ENCODE data around the gene PSMD10. TPM values are rescaled to one million over a fixed set of nuclear protein-coding genes. Genes with fewer than 3 reads are reported as not detected.

PSMD10 gene
- polyA plus RNA-seq, 1 donor (not counting 4 experiments of a cell fraction or from before 2014, with no cell fraction given) = 89.3 TPM

- no peaks in the 10 kb centered on the region for H3K36me3 ChIP-seq (ENCODE audit: control insufficient read depth in 2 of 2, extremely low read depth in 1 of 2, insufficient read depth in 2 of 2, low read length in 2 of 2)
- DNase-seq (ENCODE audit: low read depth, low spot score) (no peak), FAIRE-seq (no peak)
- H2AFZ ChIP-seq (ENCODE audit: control insufficient read depth, low read length) = no peak overlapping the region
- H4K20me1 ChIP-seq (ENCODE audit: control insufficient read depth, extremely low read depth, insufficient read depth, low read length) = no peaks in the 10 kb centered on the region
- TF ChIP-seq EZH2 (IDR thresholded peaks at IDR 0.05; ENCODE audit: low read length) (no peak), CTCF (optimal IDR thresholded peaks at IDR 0.05 in 1 of 3, IDR thresholded peaks at IDR 0.05 in 1 of 3, conservative IDR thresholded peaks at IDR 0.05 in 1 of 3; ENCODE audit: extremely low read depth in 1 of 3, insufficient read depth in 2 of 3, low read length in 3 of 3) (peak in 1 of 3 experiments; percentile 30)
- H3K27ac ChIP-seq (ENCODE audit: control insufficient read depth, insufficient read depth, low read length) = no peak overlapping the region
- H3K9me1 ChIP-seq (ENCODE audit: control insufficient read depth, extremely low read depth, insufficient read depth, low read length) = no peaks in the 10 kb centered on the region
- H3K4me3 ChIP-seq (ENCODE audit: control insufficient read depth in 2 of 3, extremely low read depth in 1 of 3, insufficient read depth in 2 of 3, low read depth in 1 of 3, low read length in 3 of 3) = no peak overlapping the region
- H3K4me2 ChIP-seq (ENCODE audit: control insufficient read depth, extremely low read depth, insufficient read depth, low read depth, low read length) = no peak overlapping the region
- no peak overlapping the region for H3K9ac ChIP-seq (ENCODE audit: control insufficient read depth, extremely low read depth, insufficient read depth, low read length)
- H3K4me1 ChIP-seq (ENCODE audit: control insufficient read depth, extremely low read depth, insufficient read depth, low read length) = peaks cover 8% of the 10 kb centered on the region
- H3K9me3 ChIP-seq (ENCODE audit: control insufficient read depth, low read depth, low read length) = no peaks in the 10 kb centered on the region
- H3K27me3 ChIP-seq (ENCODE audit: control insufficient read depth, extremely low read depth, insufficient read depth, low read length) = no peaks in the 10 kb centered on the region
- dilution Hi-C loops (cut with MboI; ENCODE audit: extremely low pct_ligation_motif_present, low sequenced_read_pairs) = no loop called here
- H3K79me2 ChIP-seq (ENCODE audit: control insufficient read depth, insufficient read depth, low read length) = no peaks in the 10 kb centered on the region
Measured at GRCh38 chrX:108134724-108135123, 43.4 kb upstream of the PSMD10 start.

DNA sequence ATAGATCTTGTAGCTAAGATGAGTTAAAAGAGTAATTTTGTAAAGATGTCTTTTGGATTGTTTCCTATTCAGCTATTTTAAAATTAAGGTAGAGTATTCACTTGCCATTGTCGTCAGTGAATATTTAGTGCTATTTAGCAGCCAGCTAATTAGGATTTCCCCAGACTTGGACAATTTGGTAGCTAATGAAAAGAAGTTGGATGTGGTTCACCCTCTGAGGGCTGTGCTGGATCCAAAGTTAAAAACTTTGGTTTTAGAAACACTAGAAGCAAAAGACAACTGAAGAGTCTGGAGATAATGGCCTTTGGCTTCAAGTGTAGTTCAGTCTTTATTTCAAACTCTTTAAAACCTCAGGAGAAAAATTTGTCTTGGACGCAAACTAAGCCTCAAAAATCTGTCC is 41.5 kb upstream of the PSMD10 start:
- Histone ChIP-seq H3K9ac (ENCODE audit: control insufficient read depth, extremely low read depth, insufficient read depth, low read length) (no peak overlapping the region), H4K20me1 (ENCODE audit: control insufficient read depth, extremely low read depth, insufficient read depth, low read length) (no peaks in the 10 kb centered on the region), H3K36me3 (ENCODE audit: control insufficient read depth in 2 of 2, extremely low read depth in 1 of 2, insufficient read depth in 2 of 2, low read length in 2 of 2) (no peaks in the 10 kb centered on the region), H3K9me1 (ENCODE audit: control insufficient read depth, extremely low read depth, insufficient read depth, low read length) (no peaks in the 10 kb centered on the region), H3K79me2 (ENCODE audit: control insufficient read depth, insufficient read depth, low read length) (no peaks in the 10 kb centered on the region), H3K27me3 (ENCODE audit: control insufficient read depth, extremely low read depth, insufficient read depth, low read length) (no peaks in the 10 kb centered on the region), H3K4me2 (ENCODE audit: control insufficient read depth, extremely low read depth, insufficient read depth, low read depth, low read length) (no peak overlapping the region), H3K9me3 (ENCODE audit: control insufficient read depth, low read depth, low read length) (no peaks in the 10 kb centered on the region), H3K4me3 (ENCODE audit: control insufficient read depth in 2 of 3, extremely low read depth in 1 of 3, insufficient read depth in 2 of 3, low read depth in 1 of 3, low read length in 3 of 3) (no peak overlapping the region), H3K4me1 (ENCODE audit: control insufficient read depth, extremely low read depth, insufficient read depth, low read length) (peaks cover 8% of the 10 kb centered on the region), H3K27ac (ENCODE audit: control insufficient read depth, insufficient read depth, low read length) (no peak overlapping the region), H2AFZ (ENCODE audit: control insufficient read depth, low read length) (no peak overlapping the region)
- no peak for TF ChIP-seq EZH2 (IDR thresholded peaks at IDR 0.05; ENCODE audit: low read length)
- dilution Hi-C loops (cut with MboI; ENCODE audit: extremely low pct_ligation_motif_present, low sequenced_read_pairs) = no loop called here
- no peak for FAIRE-seq
- no peak for DNase-seq (ENCODE audit: low read depth, low spot score)

- FAIRE-seq = no peak
- no peaks in the 10 kb centered on the region for H3K79me2 ChIP-seq (ENCODE audit: control insufficient read depth, insufficient read depth, low read length)
- H3K9me1 ChIP-seq (ENCODE audit: control insufficient read depth, extremely low read depth, insufficient read depth, low read length) = no peaks in the 10 kb centered on the region
- H3K9ac ChIP-seq (ENCODE audit: control insufficient read depth, extremely low read depth, insufficient read depth, low read length) = no peak overlapping the region
- H3K4me3 ChIP-seq (ENCODE audit: control insufficient read depth in 2 of 3, extremely low read depth in 1 of 3, insufficient read depth in 2 of 3, low read depth in 1 of 3, low read length in 3 of 3) = no peak overlapping the region
- peaks cover 8% of the 10 kb centered on the region for H3K4me1 ChIP-seq (ENCODE audit: control insufficient read depth, extremely low read depth, insufficient read depth, low read length)
- dilution Hi-C loops (cut with MboI; ENCODE audit: extremely low pct_ligation_motif_present, low sequenced_read_pairs) = no loop called here
- H2AFZ ChIP-seq (ENCODE audit: control insufficient read depth, low read length) = no peak overlapping the region
- no peak overlapping the region for H3K4me2 ChIP-seq (ENCODE audit: control insufficient read depth, extremely low read depth, insufficient read depth, low read depth, low read length)
- no peaks in the 10 kb centered on the region for H3K9me3 ChIP-seq (ENCODE audit: control insufficient read depth, low read depth, low read length)
- no peaks in the 10 kb centered on the region for H3K27me3 ChIP-seq (ENCODE audit: control insufficient read depth, extremely low read depth, insufficient read depth, low read length)
- no peak for DNase-seq (ENCODE audit: low read depth, low spot score)
- H3K36me3 ChIP-seq (ENCODE audit: control insufficient read depth in 2 of 2, extremely low read depth in 1 of 2, insufficient read depth in 2 of 2, low read length in 2 of 2) = no peaks in the 10 kb centered on the region
- no peaks in the 10 kb centered on the region for H4K20me1 ChIP-seq (ENCODE audit: control insufficient read depth, extremely low read depth, insufficient read depth, low read length)
- TF ChIP-seq EZH2 (IDR thresholded peaks at IDR 0.05; ENCODE audit: low read length) (no peak), CTCF (optimal IDR thresholded peaks at IDR 0.05 in 1 of 3, IDR thresholded peaks at IDR 0.05 in 1 of 3, conservative IDR thresholded peaks at IDR 0.05 in 1 of 3; ENCODE audit: extremely low read depth in 1 of 3, insufficient read depth in 2 of 3, low read length in 3 of 3) (no peak)
- no peak overlapping the region for H3K27ac ChIP-seq (ENCODE audit: control insufficient read depth, insufficient read depth, low read length)
Measured at GRCh38 chrX:108132034-108132433, 40.7 kb upstream of the PSMD10 start.

All from keratinocyte (primary cell).